Measurements from ENCODE around the gene PDCD1LG2. TPM values are rescaled to one million over a fixed set of nuclear protein-coding genes. Genes with fewer than 3 reads are reported as not detected.
A peak's percentile ranks its signal among the peaks of the same experiment; 100 is the strongest.

Gene PDCD1LG2
- total RNA-seq, 6 experiments from 2014 or later: 0.49 to 2.4 (median 1.1) TPM

GRCh38 chr9:5559659-5560058, 49.3 kb downstream of the PDCD1LG2 start:
- H3K4me3 ChIP-seq: no peak overlapping the region
- WGBS (ENCODE audit: insufficient coverage, low coverage, low lambda C conversion rate, missing lambda C conversion rate): 37% methylated on average over 2 of the region's 2 CpGs
- TF ChIP-seq CTCF (IDR thresholded peaks at IDR 0.05): no peak
- H3K4me1 ChIP-seq: no peaks in the 10 kb centered on the region
- H3K36me3 ChIP-seq: no peaks in the 10 kb centered on the region
- DNase-seq: no peak
- no peaks in the 10 kb centered on the region for H3K9me3 ChIP-seq
- ATAC-seq: no peak
- intact Hi-C loops (cut with DNase I): no loop called here
- no peak overlapping the region for H3K27ac ChIP-seq
- no peaks in the 10 kb centered on the region for H3K27me3 ChIP-seq

GRCh38 chr9:5560443-5561100, 50.2 kb downstream of the PDCD1LG2 start:
- intact Hi-C loops (cut with DNase I): no loop called here

GRCh38 chr9:5561828-5562488, 51.6 kb downstream of the PDCD1LG2 start:
- Histone ChIP-seq H3K4me3 (no peak overlapping the region), H3K9me3 (no peaks in the 10 kb centered on the region), H3K27ac (no peak overlapping the region), H3K4me1 (no peaks in the 10 kb centered on the region), H3K36me3 (no peaks in the 10 kb centered on the region), H3K27me3 (no peaks in the 10 kb centered on the region)
- TF ChIP-seq CTCF (IDR thresholded peaks at IDR 0.05) (no peak), POLR2A (IDR thresholded peaks at IDR 0.05) (no peak)
- ATAC-seq (no peak), DNase-seq (no peak)
- WGBS (ENCODE audit: insufficient coverage, low coverage, low lambda C conversion rate, missing lambda C conversion rate): 92% methylated on average over 1 of the region's 1 CpG
- intact Hi-C loops (cut with DNase I): no loop called here

More at GRCh38 chr9:5560443-5561100, 50.2 kb downstream of the PDCD1LG2 start:
- H3K4me3 ChIP-seq: no peak overlapping the region
- 52% methylated on average over 3 of the region's 4 CpGs for WGBS (ENCODE audit: insufficient coverage, low coverage, low lambda C conversion rate, missing lambda C conversion rate)
- ATAC-seq: peak in 3 of 4 donors; percentile 51 to 59 (median 55)
- H3K27me3 ChIP-seq: no peaks in the 10 kb centered on the region
- TF ChIP-seq CTCF (IDR thresholded peaks at IDR 0.05): no peak
- no peak for TF ChIP-seq POLR2A (IDR thresholded peaks at IDR 0.05)
- no peaks in the 10 kb centered on the region for H3K9me3 ChIP-seq
- no peaks in the 10 kb centered on the region for H3K36me3 ChIP-seq
- H3K4me1 ChIP-seq: no peaks in the 10 kb centered on the region
- DNase-seq: no peak
- no peak overlapping the region for H3K27ac ChIP-seq

GRCh38 chr9:5562806-5563416, 52.6 kb downstream of the PDCD1LG2 start:
- TF ChIP-seq POLR2A (IDR thresholded peaks at IDR 0.05) (no peak), CTCF (IDR thresholded peaks at IDR 0.05) (no peak)
- H3K4me1 ChIP-seq: no peaks in the 10 kb centered on the region
- H3K9me3 ChIP-seq: no peaks in the 10 kb centered on the region
- WGBS (ENCODE audit: insufficient coverage, low coverage, low lambda C conversion rate, missing lambda C conversion rate): 82% methylated on average over 5 of the region's 5 CpGs
- intact Hi-C loops (cut with DNase I): no loop called here
- H3K27me3 ChIP-seq: no peaks in the 10 kb centered on the region
- H3K27ac ChIP-seq: no peak overlapping the region
- H3K36me3 ChIP-seq: no peaks in the 10 kb centered on the region
- DNase-seq: no peak
- ATAC-seq: no peak
- H3K4me3 ChIP-seq: no peak overlapping the region

All from right lobe of liver (tissue), 6 donors.